Caco-2 (cell line): ENCODE measurements around the gene GCH1. TPM values are rescaled to one million over a fixed set of nuclear protein-coding genes. Genes with fewer than 3 reads are reported as not detected.
A peak's percentile ranks its signal among the peaks of the same experiment; 100 is the strongest.
"Not testable (repeated sequence)": the region's sequence is repeated elsewhere in the genome, so short reads cannot be mapped to it uniquely, and the experiment has no call there.

Source experiments
- BruUV-seq: library from RNA; stranded (reverse); fragments of 400-500 nt; replicated peaks from 2 replicates; lab custom pipeline; 2021; lab: Mats Ljungman, UMichigan
- CTCF ChIA-PET: fragments of 300-600 bp; sonication (Branson Sonifier 250); formaldehyde crosslinking; loops from one replicate; lab custom pipeline; 2022; ENCODE audit warnings: antibody characterized with exemption; lab: Charles Lee
- POLR2A ChIA-PET: fragments of 300-600 bp; sonication (Branson Sonifier 250); formaldehyde crosslinking; loops from one replicate; lab custom pipeline; 2022; ENCODE audit warnings: antibody characterized with exemption; lab: Charles Lee
- DNase-seq, 2 experiments: peaks; one replicate each; pipeline versions ENCODE4 v3.0.0 to v3.0.0-alpha.2; 2020 to 2022
- H3K27me3 ChIP-seq: replicated peaks from 2 replicates; pipeline ENCODE4 v1.6.0; 2011; ENCODE audit warnings: low read length; ENCODE audit not compliant: control insufficient read depth, insufficient read depth
- H3K36me3 ChIP-seq: 2 replicates; pipeline ENCODE4 v1.5.1; 2011; ENCODE audit warnings: low read length; ENCODE audit not compliant: control insufficient read depth, insufficient read depth
- H3K4me1 ChIP-seq: fragments of 250-450 bp; sonication (Bioruptor Pico); 2 replicates; pipeline ENCODE4 v1.5.1; 2020; ENCODE audit warnings: mild to moderate bottlenecking
- H3K4me3 ChIP-seq: 2 replicates; pipeline ENCODE4 v1.5.1; 2011; ENCODE audit warnings: low read depth, mild to moderate bottlenecking, control low read depth, low read length
- H3K9me3 ChIP-seq: fragments of 250-450 bp; sonication (Bioruptor Pico); 2 replicates; pipeline ENCODE4 v1.5.1; 2020; ENCODE audit warnings: mild to moderate bottlenecking, moderate library complexity
- H3K27ac Mint-ChIP-seq: one replicate; pipeline ENCODE4 v1.8.0; 2022; ENCODE audit warnings: mixed read lengths; ENCODE audit not compliant: unreplicated experiment
- H3K27me3 Mint-ChIP-seq: one replicate; pipeline ENCODE4 v1.8.0; 2022; ENCODE audit warnings: mixed read lengths; ENCODE audit not compliant: insufficient read depth, unreplicated experiment
- H3K36me3 Mint-ChIP-seq: one replicate; pipeline ENCODE4 v1.8.0; 2022; ENCODE audit warnings: mild to moderate bottlenecking, mixed read lengths; ENCODE audit not compliant: insufficient read depth, unreplicated experiment
- H3K4me1 Mint-ChIP-seq: one replicate; pipeline ENCODE4 v1.8.0; 2022; ENCODE audit warnings: low read depth, mixed read lengths; ENCODE audit not compliant: unreplicated experiment
- H3K4me3 Mint-ChIP-seq: one replicate; pipeline ENCODE4 v1.8.0; 2022; ENCODE audit warnings: mild to moderate bottlenecking, moderate library complexity, mixed read lengths; ENCODE audit not compliant: unreplicated experiment
- H3K9me3 Mint-ChIP-seq: one replicate; pipeline ENCODE4 v1.8.0; 2022; ENCODE audit warnings: mixed read lengths; ENCODE audit not compliant: unreplicated experiment
- intact Hi-C: fragments of 100-400 bp; cut with micrococcal nuclease; formaldehyde crosslinking; loops from one replicate; pipeline ENCODE4 v1.10.0; 2022; ENCODE audit not compliant: unreplicated experiment
- total RNA-seq: library from RNA; stranded (reverse); gene quantifications from 2 replicates; pipeline ENCODE4 v1.2.3, GENCODE V29; 2022
- TF ChIP-seq, protein P1 (sequence below), 2 experiments: fragments of 200-600 bp in 1 of 2; IDR thresholded peaks; 1 replicate in 1 of 2; 2 replicates in 1 of 2; pipeline versions ENCODE4 v1.5.1 to v1.8.0; 2011 to 2022; ENCODE audit warnings: antibody characterized with exemption in 1 of 2, control low read depth in 1 of 2, inconsistent platforms in 1 of 2, low read depth in 1 of 2, low read length in 1 of 2, mild to moderate bottlenecking in 1 of 2, moderate library complexity in 1 of 2; ENCODE audit not compliant: insufficient read depth in 1 of 2, severe bottlenecking in 1 of 2, unreplicated experiment in 1 of 2

The GCH1 gene
- total RNA-seq, 1 experiment from 2014 or later, result 17.9 TPM

DNA sequence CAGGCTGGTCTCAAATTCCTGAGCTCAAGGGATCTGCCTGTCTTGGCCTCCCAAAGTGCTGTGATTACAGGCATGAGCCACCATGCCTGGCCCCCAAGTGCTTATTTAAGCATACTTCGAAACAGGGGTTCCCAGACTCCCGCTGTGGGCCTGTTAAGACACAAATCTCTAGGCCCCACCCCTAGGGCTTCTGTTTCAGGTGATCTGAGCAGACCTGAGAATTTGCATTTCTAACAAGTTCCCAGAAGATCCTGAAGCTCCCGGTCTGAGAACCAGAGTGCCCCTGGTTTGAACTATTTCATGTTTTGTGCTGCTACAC, 25.0 kb downstream of the GCH1 start:
- Mint-ChIP-seq H3K9me3 (no peaks in the 10 kb centered on the region), H3K4me3 (no peak overlapping the region), H3K36me3 (no peaks in the 10 kb centered on the region), H3K4me1 (no peaks in the 10 kb centered on the region), H3K27ac (no peak overlapping the region), H3K27me3 (no peaks in the 10 kb centered on the region)
- TF ChIP-seq, protein P1, sequence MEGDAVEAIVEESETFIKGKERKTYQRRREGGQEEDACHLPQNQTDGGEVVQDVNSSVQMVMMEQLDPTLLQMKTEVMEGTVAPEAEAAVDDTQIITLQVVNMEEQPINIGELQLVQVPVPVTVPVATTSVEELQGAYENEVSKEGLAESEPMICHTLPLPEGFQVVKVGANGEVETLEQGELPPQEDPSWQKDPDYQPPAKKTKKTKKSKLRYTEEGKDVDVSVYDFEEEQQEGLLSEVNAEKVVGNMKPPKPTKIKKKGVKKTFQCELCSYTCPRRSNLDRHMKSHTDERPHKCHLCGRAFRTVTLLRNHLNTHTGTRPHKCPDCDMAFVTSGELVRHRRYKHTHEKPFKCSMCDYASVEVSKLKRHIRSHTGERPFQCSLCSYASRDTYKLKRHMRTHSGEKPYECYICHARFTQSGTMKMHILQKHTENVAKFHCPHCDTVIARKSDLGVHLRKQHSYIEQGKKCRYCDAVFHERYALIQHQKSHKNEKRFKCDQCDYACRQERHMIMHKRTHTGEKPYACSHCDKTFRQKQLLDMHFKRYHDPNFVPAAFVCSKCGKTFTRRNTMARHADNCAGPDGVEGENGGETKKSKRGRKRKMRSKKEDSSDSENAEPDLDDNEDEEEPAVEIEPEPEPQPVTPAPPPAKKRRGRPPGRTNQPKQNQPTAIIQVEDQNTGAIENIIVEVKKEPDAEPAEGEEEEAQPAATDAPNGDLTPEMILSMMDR (IDR thresholded peaks at IDR 0.05; ENCODE audit: insufficient read depth in 1 of 2, low read depth in 1 of 2, low read length in 1 of 2, severe bottlenecking in 1 of 2, unreplicated experiment in 1 of 2), result no peak
- no peaks in the 10 kb centered on the region for H3K36me3 ChIP-seq
- H3K4me1 ChIP-seq, result no peaks in the 10 kb centered on the region
- CTCF ChIA-PET, result no interaction called here
- intact Hi-C loops, result no loop called here
- H3K4me3 ChIP-seq, result no peak overlapping the region
- POLR2A ChIA-PET, result no interaction called here
- BruUV-seq, result no TSS peak
- H3K27me3 ChIP-seq, result no peaks in the 10 kb centered on the region
- no peak for DNase-seq
- H3K9me3 ChIP-seq, result no peaks in the 10 kb centered on the region

DNA sequence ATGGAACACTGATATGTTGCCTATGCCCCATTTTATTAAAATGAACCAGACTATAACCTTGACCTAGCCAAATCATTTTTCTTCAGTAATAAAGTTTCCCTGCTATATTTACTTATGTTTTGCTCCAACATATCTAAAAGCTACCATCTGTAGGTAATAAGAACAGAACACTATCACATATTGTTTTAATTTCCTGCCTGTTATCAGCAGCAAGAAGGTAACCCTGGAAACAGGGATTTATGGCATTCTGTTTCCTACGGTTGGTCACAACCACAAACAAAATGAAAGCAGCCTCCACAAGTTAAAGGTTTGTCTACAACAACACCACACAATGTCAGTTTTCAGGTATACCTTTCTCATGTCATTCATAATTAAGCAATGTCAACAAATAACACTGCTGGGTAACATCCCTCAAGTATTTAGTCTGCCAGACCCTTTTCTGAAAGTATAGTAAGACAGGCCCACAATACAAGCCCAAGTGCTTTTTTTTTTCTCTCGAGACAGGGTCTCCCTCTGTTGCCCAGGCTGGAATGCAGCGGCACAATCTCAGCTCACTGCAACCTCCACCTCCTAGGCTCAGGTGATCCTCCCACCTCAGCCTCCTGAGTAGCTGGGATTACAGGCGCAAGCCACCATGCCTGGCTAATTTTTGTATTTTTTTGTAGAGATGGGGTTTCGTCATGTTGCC, 25.5 kb downstream of the GCH1 start:
- TF ChIP-seq, protein P1 (IDR thresholded peaks at IDR 0.05; ENCODE audit: insufficient read depth in 1 of 2, low read depth in 1 of 2, low read length in 1 of 2, severe bottlenecking in 1 of 2, unreplicated experiment in 1 of 2), result no peak
- Mint-ChIP-seq H3K4me1 (no peaks in the 10 kb centered on the region), H3K4me3 (no peak overlapping the region), H3K27me3 (no peaks in the 10 kb centered on the region), H3K27ac (no peak overlapping the region), H3K36me3 (no peaks in the 10 kb centered on the region), H3K9me3 (no peaks in the 10 kb centered on the region)
- H3K4me3 ChIP-seq, result no peak overlapping the region
- intact Hi-C loops, result no loop called here
- no peak for DNase-seq
- no peaks in the 10 kb centered on the region for H3K9me3 ChIP-seq
- BruUV-seq, result no TSS peak
- no peaks in the 10 kb centered on the region for H3K4me1 ChIP-seq
- no peaks in the 10 kb centered on the region for H3K36me3 ChIP-seq
- ChIA-PET POLR2A (no interaction called here), CTCF (no interaction called here)
- no peaks in the 10 kb centered on the region for H3K27me3 ChIP-seq

DNA sequence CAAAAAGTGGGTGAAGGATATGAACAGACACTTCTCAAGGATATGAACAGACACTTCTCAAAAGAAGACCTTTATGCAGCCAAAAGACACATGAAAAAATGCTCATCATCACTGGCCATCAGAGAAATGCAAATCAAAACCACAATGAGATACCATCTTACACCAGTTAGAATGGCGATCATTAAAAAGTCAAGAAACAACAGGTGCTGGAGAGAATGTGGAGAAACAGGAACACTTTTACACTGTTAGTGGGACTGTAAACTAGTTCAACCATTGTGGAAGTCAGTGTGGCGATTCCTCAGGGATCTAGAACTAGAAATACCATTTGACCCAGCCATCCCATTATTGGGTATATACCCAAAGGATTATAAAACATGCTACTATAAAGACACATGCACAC, 27.0 kb downstream of the GCH1 start:
- H3K4me1 Mint-ChIP-seq, H3K27ac Mint-ChIP-seq, H3K36me3 ChIP-seq, H3K27me3 Mint-ChIP-seq, H3K9me3 Mint-ChIP-seq, POLR2A ChIA-PET, H3K27me3 ChIP-seq, H3K36me3 Mint-ChIP-seq, DNase-seq, intact Hi-C loops, H3K4me1 ChIP-seq, H3K4me3 Mint-ChIP-seq, BruUV-seq, CTCF ChIA-PET, H3K9me3 ChIP-seq, H3K4me3 ChIP-seq: not testable (repeated sequence)

GRCh38 chr14:54870154-54871090, 32.2 kb downstream of the GCH1 start:
- peak overlapping the region; percentile 98 for H3K4me3 Mint-ChIP-seq
- peak overlapping the region; percentile 57 for H3K4me3 ChIP-seq
- H3K4me1 ChIP-seq, H3K27me3 ChIP-seq, H3K36me3 Mint-ChIP-seq, H3K4me1 Mint-ChIP-seq, H3K9me3 Mint-ChIP-seq, BruUV-seq, intact Hi-C loops, POLR2A ChIA-PET, H3K27me3 Mint-ChIP-seq, H3K9me3 ChIP-seq, H3K36me3 ChIP-seq: not testable (repeated sequence)
- CTCF ChIA-PET, result interaction anchor here (0.6 to 1.4 kb wide), 5 partner anchors 9 to 361 kb away, joined by 3 to 8 read pairs (median 3); partner anchors contain the start of gene CGRRF1
- peak overlapping the region; percentile 92 for H3K27ac Mint-ChIP-seq
- DNase-seq, result peak; percentile 66 to 75
